GM12875 (cell line): Measurements from ENCODE around the gene GPM6B.
"Not testable (repeated sequence)": the region's sequence is repeated elsewhere in the genome, so short reads cannot be mapped to it uniquely, and the experiment has no call there.

Experiments used
- H3K4me3 ChIP-seq: one replicate; pipeline ENCODE4 v1.5.1; 2011; ENCODE audit warnings: low read depth, low read length, control low read depth
- CTCF ChIP-seq: IDR thresholded peaks from 2 replicates; pipeline ENCODE4 v1.5.1; 2011; ENCODE audit warnings: low read depth, mild to moderate bottlenecking, control low read depth, inconsistent platforms, low read length, moderate library complexity, borderline replicate concordance; ENCODE audit not compliant: insufficient read depth

The GPM6B gene

GRCh38 chrX:13734278-13735172, 82.4 kb downstream of the GPM6B start, which contains the start of the genes OFD1 and TRAPPC2:
Gene OFD1, plus strand, starts transcription at chrX:13734748. Its CDS starts 324 bp downstream, at chrX:13735072.
Gene TRAPPC2, minus strand, starts transcription at chrX:13734620. Its CDS starts 14,657 bp downstream, at chrX:13719963.
- H3K4me3 ChIP-seq = peak within 1 kb of the TSS; percentile 93
- no peak for TF ChIP-seq CTCF

GRCh38 chrX:13733506-13733905, 83.4 kb downstream of the GPM6B start:
- no peak for TF ChIP-seq CTCF

DNA sequence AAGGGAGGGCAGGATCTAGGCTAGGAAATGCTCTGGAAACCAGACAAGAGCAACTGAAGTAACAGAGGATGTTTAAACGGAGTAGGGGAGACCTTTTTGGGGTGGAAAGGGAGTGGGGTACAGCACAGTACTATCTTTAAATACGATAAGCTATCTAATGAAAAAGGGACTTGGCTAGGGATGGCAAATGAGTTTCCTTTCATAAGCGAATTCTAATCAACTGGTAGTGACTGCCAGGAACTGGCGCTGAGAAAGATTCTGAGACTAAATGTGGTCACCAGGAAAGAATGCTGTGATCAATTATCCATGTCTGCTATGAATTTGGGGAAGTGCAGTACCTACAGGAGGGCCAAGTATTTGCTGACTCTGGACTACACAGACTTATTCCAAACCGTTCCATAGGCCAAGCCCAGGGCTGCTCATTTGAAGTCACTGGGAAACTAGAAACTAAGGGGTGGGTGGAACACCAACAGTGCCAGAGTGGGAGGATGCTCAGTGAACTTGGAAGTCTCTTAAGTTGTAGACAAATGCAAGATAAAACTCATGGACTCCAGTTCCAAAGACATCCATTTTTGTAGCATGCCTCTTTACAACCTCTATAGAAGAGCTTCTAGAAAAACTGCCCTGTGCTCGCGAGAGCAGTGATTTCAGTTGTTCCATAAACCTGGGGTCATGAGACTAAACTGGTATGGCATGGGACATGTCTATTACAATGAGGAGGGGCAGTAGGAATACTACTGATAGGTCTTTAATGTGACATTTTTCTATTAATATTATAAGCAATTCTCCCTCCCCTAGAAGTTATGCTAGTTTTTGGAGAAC, 84.4 kb downstream of the GPM6B start:
- H3K4me3 ChIP-seq = peak overlapping the region; percentile 93
- no peak for TF ChIP-seq CTCF

More at GRCh38 chrX:13733506-13733905, 83.4 kb downstream of the GPM6B start:
- peak overlapping the region; percentile 93 for H3K4me3 ChIP-seq

DNA sequence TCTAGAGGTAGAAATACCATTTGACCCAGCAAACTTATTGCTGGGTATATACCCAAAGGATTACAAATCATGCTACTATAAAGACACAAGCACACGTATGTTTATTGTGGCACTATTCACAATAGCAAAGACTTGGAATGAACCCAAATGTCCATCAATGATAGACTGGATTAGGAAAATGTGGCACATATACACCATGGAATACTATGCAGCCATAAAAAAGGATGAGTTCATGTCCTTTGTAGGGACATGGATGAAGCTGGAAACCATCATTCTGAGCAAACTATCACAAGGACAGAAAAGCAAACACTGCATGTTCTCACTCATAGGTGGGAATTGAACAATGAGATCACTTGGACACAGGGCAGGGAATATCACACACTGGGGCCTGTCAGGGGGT, 86.4 kb downstream of the GPM6B start:
- H3K4me3 ChIP-seq = not testable (repeated sequence)

- not testable (repeated sequence) for H3K4me3 ChIP-seq
Measured at GRCh38 chrX:13726583-13726982, 90.3 kb downstream of the GPM6B start.

GRCh38 chrX:13724878-13725277, 92.0 kb downstream of the GPM6B start:
- not testable (repeated sequence) for H3K4me3 ChIP-seq

GRCh38 chrX:13721819-13722519, 94.9 kb downstream of the GPM6B start:
- TF ChIP-seq CTCF = no peak
- no peak overlapping the region for H3K4me3 ChIP-seq

DNA sequence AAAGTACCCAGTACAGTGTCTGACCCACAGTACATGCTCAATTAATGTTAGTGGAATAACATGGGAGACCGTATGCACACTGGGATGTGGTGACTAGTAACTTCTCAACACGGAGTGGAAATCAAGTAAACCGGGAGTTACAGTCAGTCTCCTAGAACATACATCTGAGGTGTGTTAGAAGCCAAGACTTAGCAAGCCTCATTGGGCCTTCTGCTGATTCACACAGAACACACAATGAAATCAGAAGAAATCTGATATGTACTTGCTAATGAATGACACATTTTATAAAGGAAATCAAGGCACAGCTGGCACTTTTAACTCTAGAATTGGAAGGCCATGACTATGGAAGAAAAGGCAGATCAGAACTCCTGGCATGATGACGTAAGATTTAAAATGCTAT, 95.5 kb downstream of the GPM6B start:
- H3K4me3 ChIP-seq = no peak overlapping the region
- no peak for TF ChIP-seq CTCF
